HepG2 (cell line): ENCODE measurements around the gene GPC6. TPM values are rescaled to one million over a fixed set of nuclear protein-coding genes. Genes with fewer than 3 reads are reported as not detected.

Experiments
- ATAC-seq: fragments of 200-7000 bp; cut with Tn5 transposase; 3 replicates; pipeline ENCODE4 v1.9.1; 2020; ENCODE audit warnings: mild to moderate bottlenecking, moderate library complexity
- BruUV-seq: library from RNA; stranded (reverse); fragments of 400-500 nt; replicated peaks from 2 replicates; lab custom pipeline; 2021; lab: Mats Ljungman, UMichigan
- CTCF ChIA-PET: fragments of 300-600 bp; formaldehyde crosslinking; extraction: SDS; loops from one replicate; lab custom pipeline; 2021; ENCODE audit warnings: low total read pairs, inconsistent platforms, low intra/inter-chr PET ratio; lab: Yijun Ruan, JAX
- POLR2A ChIA-PET: fragments of 350-600 bp; sonication (Branson Sonifier 250); formaldehyde crosslinking; loops from one replicate; lab custom pipeline; 2020; ENCODE audit warnings: antibody characterized with exemption, inconsistent platforms; lab: Yijun Ruan, JAX
- DNase-seq: peaks from one replicate; pipeline ENCODE4 v3.0.0-alpha.2; 2015; ENCODE audit warnings: low spot score
- FAIRE-seq: peaks from 3 replicates; lab custom pipeline; 2011; peaks lifted over from hg19 to GRCh38; lab: Jason Lieb, UNC
- H2AFZ ChIP-seq: one replicate; pipeline ENCODE4 v1.6.1; 2011; ENCODE audit warnings: low read length, inconsistent platforms
- H3K27ac ChIP-seq: fragments of 300-600 bp; 3 replicates; pipeline ENCODE4 v1.8.0; 2011; ENCODE audit warnings: mixed run types, mild to moderate bottlenecking, mixed read lengths, low read length, inconsistent platforms; ENCODE audit not compliant: insufficient read depth; ENCODE audit errors: extremely low read length
- H3K27me3 ChIP-seq, 2 experiments: fragments of 200-600 bp in 1 of 2; 2 replicates in 1 of 2; 3 replicates in 1 of 2; pipeline versions ENCODE4 v1.6.0 to v1.8.0; 2011; ENCODE audit warnings: low read length in 2 of 2, mild to moderate bottlenecking in 2 of 2, moderate library complexity in 2 of 2, inconsistent platforms in 1 of 2; ENCODE audit not compliant: insufficient read depth in 2 of 2, control insufficient read depth in 1 of 2
- H3K36me3 ChIP-seq, 2 experiments: fragments of 200-600 bp in 1 of 2; replicated peaks in 1 of 2; 2 replicates in 1 of 2; 3 replicates in 1 of 2; pipeline versions ENCODE4 v1.5.1 to v1.8.0; 2011; ENCODE audit warnings: low read length in 2 of 2, inconsistent platforms in 1 of 2; ENCODE audit not compliant: insufficient read depth in 2 of 2, control insufficient read depth in 1 of 2
- H3K4me1 ChIP-seq: 2 replicates; pipeline ENCODE4 v1.5.1; 2012; ENCODE audit warnings: low read length, inconsistent platforms; ENCODE audit not compliant: insufficient read depth
- H3K4me2 ChIP-seq: 2 replicates; pipeline ENCODE4 v1.6.0; 2011; ENCODE audit warnings: low read depth, low read length, inconsistent platforms
- H3K4me3 ChIP-seq, 3 experiments: fragments of 200-600 bp in 1 of 3; sonication (generic), shearing (Covaris generic) in 1 of 3; replicated peaks in 1 of 3; 2 replicates each; pipeline ENCODE4 v1.5.1; 2011 to 2016; ENCODE audit warnings: low read length in 3 of 3, inconsistent platforms in 2 of 3, low read depth in 2 of 3, mild to moderate bottlenecking in 2 of 3, control low read depth in 1 of 3, mixed read lengths in 1 of 3; ENCODE audit not compliant: insufficient read depth in 1 of 3
- H3K79me2 ChIP-seq: one replicate; pipeline ENCODE4 v1.6.1; 2011; ENCODE audit warnings: low read length, inconsistent platforms; ENCODE audit not compliant: insufficient read depth
- H3K9ac ChIP-seq: 2 replicates; pipeline ENCODE4 v1.6.0; 2011; ENCODE audit warnings: mild to moderate bottlenecking, low read depth, low read length, inconsistent platforms; ENCODE audit not compliant: insufficient read depth
- H3K9me3 ChIP-seq: 2 replicates; pipeline ENCODE4 v1.5.1; 2012; ENCODE audit warnings: mild to moderate bottlenecking, low read length
- H4K20me1 ChIP-seq: 2 replicates; pipeline ENCODE4 v1.6.0; 2011; ENCODE audit warnings: inconsistent platforms, mild to moderate bottlenecking, low read length, moderate library complexity; ENCODE audit not compliant: insufficient read depth
- AKAP8 ChIP-seq: sonication (generic); formaldehyde crosslinking; IDR thresholded peaks from 2 replicates; pipeline ENCODE4 v1.5.1; 2020; ENCODE audit warnings: mild to moderate bottlenecking, missing genetic modification reagents
- ARID3A ChIP-seq: IDR thresholded peaks from 2 replicates; pipeline ENCODE4 v1.6.1; 2012; ENCODE audit warnings: low read depth, low read length, improper control_type of control experiment
- CTCF ChIP-seq: sonication (generic); formaldehyde crosslinking; IDR thresholded peaks from 2 replicates; pipeline ENCODE4 v1.5.0; 2020; ENCODE audit warnings: mild to moderate bottlenecking, missing genetic modification reagents, moderate library complexity
- ELF1 ChIP-seq: sonication (generic); formaldehyde crosslinking; IDR thresholded peaks from 2 replicates; pipeline ENCODE4 v1.4.0; 2020; ENCODE audit warnings: missing genetic modification reagents
- HBP1 ChIP-seq: IDR thresholded peaks from 2 replicates; pipeline ENCODE4 v1.6.1; 2016; ENCODE audit warnings: low read depth, control low read depth
- MBNL3 ChIP-seq: fragments of 250-450 bp; sonication (Bioruptor Pico); conservative IDR thresholded peaks from 2 replicates; pipeline ENCODE4 v1.8.0; 2022; ENCODE audit warnings: mild to moderate bottlenecking, inconsistent platforms
- RAD21 ChIP-seq: fragments of 450-650 bp; formaldehyde crosslinking; IDR thresholded peaks from 2 replicates; pipeline ENCODE4 v1.5.0; 2020; ENCODE audit warnings: mild to moderate bottlenecking
- RFX5 ChIP-seq: IDR thresholded peaks from 2 replicates; pipeline ENCODE4 v1.6.1; 2011; ENCODE audit warnings: low read depth, low read length, improper control_type of control experiment
- ZBTB10 ChIP-seq: sonication (generic); formaldehyde crosslinking; IDR thresholded peaks from 2 replicates; pipeline ENCODE4 v1.4.0; 2020; ENCODE audit warnings: missing genetic modification reagents, borderline replicate concordance
- ZBTB20 ChIP-seq: sonication (generic); formaldehyde crosslinking; IDR thresholded peaks from 2 replicates; pipeline ENCODE4 v1.8.1; 2023; ENCODE audit warnings: missing genetic modification reagents, low read depth, mild to moderate bottlenecking, borderline replicate concordance
- ZBTB37 ChIP-seq: sonication (generic); formaldehyde crosslinking; IDR thresholded peaks from 2 replicates; pipeline ENCODE4 v1.4.0; 2020; ENCODE audit warnings: mild to moderate bottlenecking, missing genetic modification reagents
- ZEB1 ChIP-seq: IDR thresholded peaks from 2 replicates; pipeline ENCODE4 v1.6.1; 2012; ENCODE audit warnings: mild to moderate bottlenecking, low read depth, inconsistent platforms; ENCODE audit not compliant: insufficient replicate concordance
- ZNF260 ChIP-seq: sonication (generic); formaldehyde crosslinking; IDR thresholded peaks from 2 replicates; pipeline ENCODE4 v1.4.0; 2020; ENCODE audit warnings: missing genetic modification reagents, low read depth, mild to moderate bottlenecking, borderline replicate concordance
- ZNF337 ChIP-seq: sonication (generic); formaldehyde crosslinking; IDR thresholded peaks from 2 replicates; pipeline ENCODE4 v1.5.1; 2020; ENCODE audit warnings: missing genetic modification reagents, low read depth, mild to moderate bottlenecking, borderline replicate concordance
- WGBS: methylation state at CpG from one replicate; pipeline ENCODE4 v1.1.6; 2017; ENCODE audit warnings: low lambda C conversion rate; 5-methylcytosine and 5-hydroxymethylcytosine counted together
- in situ Hi-C: cut with HindIII; loops from 2 replicates; pipeline ENCODE4 v1.10.0; 2017; ENCODE audit warnings: low pct_unique_long_range_greater_than_20kb; ENCODE audit not compliant: extremely low pct_ligation_motif_present
- intact Hi-C: fragments of 100-400 bp; cut with micrococcal nuclease; formaldehyde crosslinking; loops from one replicate; pipeline ENCODE4 v1.10.0; 2022; ENCODE audit not compliant: unreplicated experiment
- polyA plus RNA-seq, 8 experiments: library from polyadenylated mRNA; depleted of rRNA in 3 of 8; stranded (reverse) in 7 of 8; unstranded in 1 of 8; fragments of >200 nt; fragmentation: Illumina TruSeq in 4 of 8; extraction: Trizol in 4 of 8; gene quantifications; 2 replicates each; pipeline versions ENCODE4 v1.2.1 to v1.2.3, GENCODE V29; 2011 to 2016; ENCODE audit warnings: low read depth in 4 of 8, missing spikeins in 1 of 8, mixed read lengths in 1 of 8; ENCODE audit not compliant: insufficient read depth in 1 of 8
- total RNA-seq, 5 experiments: library from RNA; depleted of rRNA; stranded (reverse); fragments of >200 nt; fragmentation: Illumina TruSeq; extraction: Trizol; gene quantifications; 2 replicates each; pipeline ENCODE4 v1.2.3, GENCODE V29; 2016; ENCODE audit warnings: low read depth in 1 of 5

GPC6 gene
- total and polyA plus RNA-seq, 2 of the 13 experiments (the other 11 are each of a cell fraction or from before 2014, with no cell fraction given): 24.5 to 33.9 TPM

GRCh38 chr13:94435604-94436226, 1209.1 kb downstream of the GPC6 start:
- Histone ChIP-seq H4K20me1 (no peaks in the 10 kb centered on the region), H2AFZ (no peak overlapping the region), H3K27ac (no peak overlapping the region), H3K27me3 (peaks cover 0 to 11% of the 10 kb centered on the region in 2 experiments; a peak in 3 of 5 replicates), H3K36me3 (no peaks in the 10 kb centered on the region), H3K9ac (no peak overlapping the region), H3K4me3 (no peak overlapping the region), H3K9me3 (no peaks in the 10 kb centered on the region), H3K79me2 (no peaks in the 10 kb centered on the region), H3K4me2 (no peak overlapping the region), H3K4me1 (peaks cover 15% of the 10 kb centered on the region)
- CTCF ChIA-PET: interaction anchor here (1.2 to 1.7 kb wide), 2 partner anchors 182 to 185 kb away, joined by 4 to 19 read pairs; no protein-coding TSS in a partner anchor
- in situ Hi-C loops: loop anchor here (5.0 kb wide), 1 partner anchor 182 kb away; no protein-coding TSS in a partner anchor
- ATAC-seq (peak; percentile 52; the same call in 1 of the 3 replicates), DNase-seq (peak; percentile 27), FAIRE-seq (peak; percentile 54)
- intact Hi-C loops: loop anchor here (1.0 to 5.0 kb wide), 2 partner anchors 112 to 182 kb away; no protein-coding TSS in a partner anchor
- POLR2A ChIA-PET: no interaction called here
- no TSS peak for BruUV-seq
- WGBS: 23% methylated on average over 4 of the region's 4 CpGs
- no peak for TF ChIP-seq ZNF260
- 0 out of 2 replicates have a peak, but pooled peaks have one; percentile 14 for TF ChIP-seq RAD21 (CRISPR knock-in tag)
- TF ChIP-seq AKAP8 (CRISPR knock-in tag): no peak
- no peak for TF ChIP-seq ZBTB20 (CRISPR knock-in tag)
- TF ChIP-seq ELF1 (CRISPR knock-in tag): no peak
- TF ChIP-seq CTCF: peak; percentile 57
- no peak for TF ChIP-seq ZBTB10
- TF ChIP-seq ZNF337 (CRISPR knock-in tag): no peak
- no peak for TF ChIP-seq ZBTB37
- TF ChIP-seq HBP1 (CRISPR knock-in tag): no peak
- no peak for TF ChIP-seq MBNL3
- TF ChIP-seq ARID3A: peak; percentile 69; the same call in 1 of the 2 replicates
- no peak for TF ChIP-seq ZEB1
- TF ChIP-seq RFX5: no peak
